ENCODE measurements around the gene COL4A2.

Gene COL4A2

DNA sequence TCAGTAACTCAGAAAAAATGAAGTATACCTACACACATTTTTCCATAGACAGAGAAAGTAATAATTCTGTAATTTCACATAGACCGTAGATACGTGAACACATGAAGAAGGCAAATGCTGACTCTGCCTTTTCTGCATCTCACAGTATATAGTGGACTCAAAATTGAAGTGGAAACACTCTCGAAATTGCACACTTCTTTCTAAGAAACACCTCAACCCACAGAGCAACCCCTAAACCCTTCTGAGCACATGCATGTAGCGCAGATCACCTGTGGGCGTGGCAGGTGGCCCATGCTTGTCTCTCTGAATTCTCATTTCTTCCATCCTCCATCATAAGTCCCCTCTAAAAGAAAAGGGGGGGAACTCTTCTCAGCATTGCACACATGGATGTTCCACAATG is 34.9 kb upstream of the COL4A2 start:
- DNase-seq (ENCODE audit: low read depth in 2 of 3, low spot score in 2 of 3) = no peak

GRCh38 chr13:110272651-110273050 is 34.4 kb upstream of the COL4A2 start:
- no peak for DNase-seq (ENCODE audit: low read depth in 2 of 3, low spot score in 2 of 3)

DNA sequence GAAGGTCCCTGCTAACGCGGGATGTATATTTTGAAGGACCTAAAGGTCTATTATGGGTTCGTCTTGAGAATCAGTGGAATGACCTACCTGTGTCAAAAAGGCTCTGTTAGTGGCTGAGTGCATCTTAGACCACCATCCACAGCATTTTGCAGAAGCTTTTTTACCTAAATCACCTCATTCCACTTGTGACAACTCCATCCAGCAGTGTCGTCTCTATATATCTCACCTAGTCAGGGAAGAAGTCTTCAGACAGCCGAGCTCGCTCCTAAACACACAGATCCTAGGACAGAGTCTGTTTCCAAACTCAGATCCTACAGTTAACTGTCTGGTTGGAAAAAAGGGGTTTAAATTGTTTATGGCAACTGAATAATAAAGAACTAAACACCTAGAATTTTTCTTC is 33.8 kb upstream of the COL4A2 start:
- DNase-seq (ENCODE audit: low read depth in 2 of 3, low spot score in 2 of 3) = no peak

DNA sequence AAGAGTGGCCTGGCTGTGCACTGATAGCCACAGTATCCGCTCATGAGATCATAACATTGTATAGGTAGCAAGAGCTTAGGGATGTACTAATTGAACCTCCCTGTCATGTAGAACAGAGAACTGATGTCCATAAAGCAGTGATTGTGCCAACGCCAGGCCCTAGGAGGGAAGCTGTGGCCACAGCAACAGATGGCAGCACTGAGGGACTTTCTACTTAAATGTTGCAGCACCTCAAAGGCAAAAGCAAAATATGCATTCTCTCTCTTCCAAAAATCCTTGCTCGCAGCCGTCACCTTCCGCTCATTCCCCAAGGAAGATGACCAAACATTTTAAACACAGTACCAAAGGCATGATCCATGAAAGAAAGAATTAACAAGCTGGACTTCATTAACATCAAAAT is 32.4 kb upstream of the COL4A2 start:
- no peak for DNase-seq (ENCODE audit: low read depth in 2 of 3, low spot score in 2 of 3)

- no peak for DNase-seq (ENCODE audit: low read depth in 2 of 3, low spot score in 2 of 3)
Observed at GRCh38 chr13:110275931-110276552, 31.0 kb upstream of the COL4A2 start.

- DNase-seq (ENCODE audit: low read depth in 2 of 3, low spot score in 2 of 3) = no peak
Observed at GRCh38 chr13:110276553-110276950, 30.5 kb upstream of the COL4A2 start.

DNA sequence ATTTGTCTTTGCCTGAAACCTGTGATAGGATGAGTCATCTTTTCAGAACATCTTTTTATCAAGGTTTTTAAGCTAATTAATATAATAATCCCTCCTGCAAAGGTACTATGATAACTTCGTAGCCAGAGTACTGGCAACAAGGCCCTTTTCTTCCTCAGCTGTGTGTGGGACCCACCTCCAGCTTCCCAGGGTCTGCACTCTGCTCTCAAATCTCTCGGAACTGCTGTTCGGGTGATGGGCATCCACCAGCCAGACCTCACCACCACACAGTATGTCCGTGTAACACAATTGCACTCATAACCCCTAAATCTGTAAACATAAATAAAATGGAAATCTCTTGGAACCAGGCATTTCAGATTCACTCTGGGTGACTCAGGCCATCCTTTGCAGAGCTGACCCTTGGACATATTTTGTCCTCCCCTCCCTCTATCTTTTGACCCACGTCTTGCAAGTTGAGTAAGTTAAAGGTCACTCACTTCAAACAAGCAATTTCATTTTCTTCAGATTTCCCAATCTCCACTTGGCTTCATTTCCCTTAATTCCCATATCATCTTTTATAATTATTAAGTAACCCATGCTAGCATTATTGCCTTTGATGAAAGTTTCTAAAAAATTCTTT is 29.6 kb upstream of the COL4A2 start:
- DNase-seq (ENCODE audit: low read depth in 2 of 3, low spot score in 2 of 3) = no peak

DNA sequence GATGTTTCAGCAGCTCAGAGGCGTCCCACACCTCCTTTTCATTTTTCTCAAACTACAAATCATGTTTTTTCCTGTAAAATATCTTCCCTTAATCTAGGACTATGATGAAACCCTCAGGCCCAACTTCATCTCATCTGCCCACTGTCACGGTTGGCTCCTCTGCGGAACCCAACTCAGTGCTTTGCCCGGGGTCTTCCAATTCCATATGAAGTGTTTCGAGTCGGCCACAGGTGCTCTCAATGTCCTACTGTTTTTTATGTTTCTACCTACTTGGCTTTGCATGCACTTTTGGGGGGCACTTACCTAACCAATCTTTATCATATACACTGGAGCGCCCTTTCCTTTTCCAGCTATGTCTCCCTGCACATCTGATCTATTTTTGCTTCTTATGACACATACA is 28.2 kb upstream of the COL4A2 start:
- no peak for DNase-seq (ENCODE audit: low read depth in 2 of 3, low spot score in 2 of 3)

- DNase-seq (ENCODE audit: low read depth in 2 of 3, low spot score in 2 of 3) = no peak
Observed at GRCh38 chr13:110279684-110280083, 27.4 kb upstream of the COL4A2 start.

- DNase-seq (ENCODE audit: low read depth in 2 of 3, low spot score in 2 of 3) = no peak
Observed at GRCh38 chr13:110280231-110280813, 26.8 kb upstream of the COL4A2 start.

DNA sequence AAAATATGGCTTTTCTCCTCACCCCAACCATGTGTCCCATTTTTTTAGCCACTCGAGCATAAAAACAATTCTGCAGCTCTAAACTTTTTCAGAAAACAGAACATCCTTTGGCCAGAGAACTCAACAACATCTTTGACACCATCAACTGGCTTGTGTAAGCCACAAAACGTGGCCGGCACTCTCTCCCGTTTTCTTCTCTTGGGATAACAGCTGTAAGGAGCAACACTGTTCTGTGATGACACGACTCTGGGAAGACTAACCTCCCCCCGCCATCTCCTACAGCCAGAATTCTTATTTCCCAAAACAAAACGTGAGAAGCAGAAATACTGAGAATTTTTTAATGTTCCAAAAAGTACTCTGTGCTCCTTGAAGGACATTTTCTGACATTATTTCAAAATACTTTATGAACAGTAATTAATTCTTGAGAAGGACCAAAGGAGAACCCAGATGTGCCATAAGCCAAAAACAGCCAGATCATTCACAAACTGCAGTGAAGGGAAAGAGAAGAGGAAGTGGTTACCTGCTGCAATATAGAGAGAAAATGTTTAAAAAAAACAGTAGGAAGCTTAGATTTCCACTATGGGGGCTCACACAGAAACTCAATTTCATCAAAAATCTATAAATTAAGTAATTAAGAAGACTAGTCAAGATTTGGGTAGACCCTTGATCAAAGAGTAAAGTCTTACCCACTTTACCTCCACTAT is 25.9 kb upstream of the COL4A2 start:
- DNase-seq (ENCODE audit: low read depth in 2 of 3, low spot score in 2 of 3) = no peak

DNA sequence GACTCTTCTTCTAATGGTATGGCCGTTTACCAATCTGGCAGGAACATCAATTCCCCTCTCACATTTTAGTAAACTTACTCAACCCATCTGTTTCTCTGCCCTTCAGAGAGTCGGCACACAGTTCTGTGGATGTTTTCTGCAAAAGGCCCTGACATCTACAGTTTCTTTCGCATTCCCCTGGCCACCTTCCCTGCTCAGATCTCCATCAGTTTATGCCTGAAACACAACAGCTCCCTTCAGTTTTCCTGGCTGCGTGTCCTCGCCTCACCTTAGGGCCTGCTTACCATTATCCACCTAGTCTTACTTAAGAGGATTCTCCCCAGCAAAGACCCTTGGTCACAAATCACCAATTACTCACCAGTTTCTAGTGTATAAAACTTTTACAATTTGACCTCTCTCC is 25.3 kb upstream of the COL4A2 start:
- no peak for DNase-seq (ENCODE audit: low read depth in 2 of 3, low spot score in 2 of 3)

GRCh38 chr13:110282316-110282841 is 24.7 kb upstream of the COL4A2 start:
- no peak for DNase-seq (ENCODE audit: low read depth in 2 of 3, low spot score in 2 of 3)

DNA sequence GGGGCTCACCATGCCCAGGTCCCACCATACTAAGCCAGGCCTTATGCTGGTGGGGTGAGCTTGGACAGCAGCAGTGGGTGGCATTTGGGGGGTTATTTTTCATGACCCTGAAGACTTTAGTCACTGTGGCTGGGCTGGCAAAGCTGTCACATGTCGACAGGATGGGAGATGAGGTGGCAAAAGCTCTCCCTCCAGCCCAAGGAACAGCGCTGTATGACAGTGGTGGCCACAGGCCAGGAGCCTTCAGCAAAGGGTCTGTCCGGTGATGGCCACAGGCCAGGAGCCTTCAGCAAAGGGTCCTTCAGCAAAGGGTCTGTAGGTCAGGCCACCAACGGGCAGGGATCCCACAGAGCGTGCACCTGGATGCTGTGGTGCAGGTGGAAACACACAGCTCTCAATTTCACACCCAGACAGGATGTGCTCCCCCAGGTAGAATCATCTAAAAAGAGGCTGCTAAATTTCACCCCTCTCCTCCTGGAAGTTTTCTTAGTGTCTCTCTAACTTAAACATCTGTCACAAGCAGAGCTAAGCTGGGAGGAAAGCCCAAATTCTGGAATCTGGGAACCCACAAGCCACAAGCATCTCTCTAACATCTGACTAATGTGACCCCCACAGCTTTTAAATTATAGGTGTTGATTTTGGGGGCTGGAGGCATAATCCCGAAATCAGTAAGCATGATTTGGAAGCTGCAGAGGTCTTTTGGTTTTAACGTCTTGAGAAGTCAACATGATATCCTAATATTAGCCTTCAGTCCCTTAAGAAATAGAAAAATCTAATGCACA is 23.2 kb upstream of the COL4A2 start:
- no peak for DNase-seq (ENCODE audit: low read depth in 2 of 3, low spot score in 2 of 3)

DNA sequence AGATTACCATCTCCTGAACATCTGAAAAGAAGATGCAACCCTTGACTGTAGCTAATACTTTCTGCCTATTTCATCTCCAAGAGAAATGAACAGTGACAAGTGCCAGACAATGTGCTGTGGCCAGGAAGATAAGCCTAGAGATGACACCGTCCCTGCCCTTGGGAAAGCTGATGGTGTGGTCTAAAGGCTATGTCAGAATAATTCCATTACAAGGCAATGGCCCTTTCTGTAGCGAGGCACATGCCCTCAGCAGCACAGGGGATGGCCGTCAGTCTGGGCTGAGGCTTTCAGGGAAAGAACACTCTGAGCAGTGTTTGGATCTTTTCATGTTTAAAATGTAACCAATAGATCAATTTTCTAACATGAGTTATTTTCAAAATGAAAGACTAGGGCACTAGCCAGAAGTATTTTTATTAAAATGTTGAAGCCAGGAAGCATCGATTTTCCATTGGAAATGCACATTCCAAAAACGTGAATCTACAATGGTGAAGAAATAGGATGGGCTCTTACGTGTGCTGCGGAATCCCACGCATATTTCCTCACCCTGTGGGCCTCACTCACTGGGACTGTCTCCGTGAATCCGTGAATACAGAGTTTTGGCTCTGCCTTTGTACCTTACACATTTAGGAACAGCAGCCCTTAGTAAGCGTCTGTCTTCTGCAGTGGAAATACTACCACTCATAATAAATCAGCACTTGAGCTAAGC is 22.2 kb upstream of the COL4A2 start:
- DNase-seq (ENCODE audit: low read depth in 2 of 3, low spot score in 2 of 3) = no peak

DNA sequence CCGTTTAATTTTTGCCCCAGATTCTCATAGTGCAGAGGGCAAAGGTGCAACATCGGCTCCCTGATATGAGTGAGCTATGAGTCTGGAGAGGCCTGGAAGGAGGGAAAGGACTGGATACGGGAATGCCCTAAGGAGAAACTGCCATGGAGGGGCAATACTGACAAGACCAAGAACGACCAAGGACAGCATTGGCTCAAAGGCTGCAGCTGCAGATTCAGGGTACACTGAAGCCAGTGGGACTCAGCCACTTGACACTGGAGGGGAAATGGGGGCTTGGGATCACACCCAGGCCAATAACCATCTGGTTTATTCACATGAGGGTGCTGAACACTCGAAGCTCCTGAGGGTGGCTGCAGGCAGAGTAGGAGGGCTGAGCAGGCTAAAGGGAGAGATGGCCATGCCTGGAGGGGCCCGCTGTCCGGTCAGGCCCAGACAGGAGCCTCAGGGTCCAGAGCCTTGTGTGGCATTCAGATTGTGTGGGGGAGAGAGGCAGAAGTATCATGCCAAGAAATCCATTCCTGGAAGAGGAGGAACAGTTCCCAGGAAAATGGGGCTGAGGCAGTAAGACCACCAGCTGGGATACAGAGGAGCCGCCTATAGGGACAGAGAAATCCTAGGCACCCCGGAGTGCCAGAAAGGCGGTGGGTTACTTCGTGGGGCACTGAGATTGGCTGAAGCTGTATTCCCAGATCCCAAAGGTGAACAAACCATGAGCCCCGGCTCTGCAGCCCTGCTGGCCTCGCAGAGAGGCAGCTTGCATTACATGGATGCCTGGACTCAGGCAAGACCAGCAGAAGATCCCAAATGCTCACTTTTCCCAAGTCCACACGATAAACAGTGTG is 20.9 kb upstream of the COL4A2 start:
- DNase-seq (ENCODE audit: low read depth in 2 of 3, low spot score in 2 of 3) = no peak

DNA sequence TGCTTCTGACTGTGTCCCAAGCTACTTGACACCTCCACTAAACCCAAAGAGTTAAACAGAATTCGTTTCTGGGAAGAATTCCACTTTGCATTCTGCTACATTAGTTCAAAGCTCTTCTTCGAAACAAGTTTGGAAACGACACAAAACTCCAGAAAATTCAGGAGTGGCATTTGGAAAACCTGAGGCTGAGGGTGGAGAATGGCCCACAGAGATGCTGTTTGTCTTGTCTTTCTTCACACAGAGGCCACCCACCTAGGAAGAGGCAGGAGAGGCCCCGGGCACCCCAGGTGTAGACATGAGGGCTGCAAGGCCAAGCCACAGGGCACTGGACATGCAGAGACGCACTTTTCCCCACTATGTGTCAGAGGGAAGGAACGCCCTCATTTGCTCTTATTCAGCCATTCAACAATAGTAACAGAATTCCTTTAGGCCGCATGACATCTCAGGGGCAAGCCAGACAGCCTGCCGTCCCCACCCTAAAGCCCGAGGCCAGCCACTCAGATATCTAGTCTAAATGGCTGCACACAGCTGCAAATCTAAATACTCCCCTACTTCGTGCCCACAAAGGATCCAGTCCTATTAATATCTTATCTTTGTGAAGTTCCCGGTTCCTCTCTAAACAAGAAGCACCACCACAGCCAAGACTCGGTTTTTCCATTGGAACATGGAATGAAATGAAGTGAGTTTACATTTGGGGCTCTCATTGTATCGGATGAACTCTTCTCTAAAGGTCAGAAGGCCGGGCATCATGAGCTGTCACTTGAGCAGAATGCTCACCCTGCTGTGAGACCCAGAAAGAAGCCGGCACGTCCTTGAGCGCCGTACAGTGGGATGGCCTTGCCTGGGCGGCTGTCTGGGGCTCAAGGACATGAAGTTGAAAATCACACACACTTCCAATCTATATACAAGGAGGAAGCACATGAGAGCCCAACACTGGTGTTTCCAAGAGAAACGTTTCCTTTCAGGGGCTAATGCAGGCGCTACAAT is 20.0 kb upstream of the COL4A2 start:
- DNase-seq (ENCODE audit: low read depth in 2 of 3, low spot score in 2 of 3) = no peak

- no peak for DNase-seq (ENCODE audit: low read depth in 2 of 3, low spot score in 2 of 3)
Observed at GRCh38 chr13:110289174-110289573, 17.9 kb upstream of the COL4A2 start.

DNA sequence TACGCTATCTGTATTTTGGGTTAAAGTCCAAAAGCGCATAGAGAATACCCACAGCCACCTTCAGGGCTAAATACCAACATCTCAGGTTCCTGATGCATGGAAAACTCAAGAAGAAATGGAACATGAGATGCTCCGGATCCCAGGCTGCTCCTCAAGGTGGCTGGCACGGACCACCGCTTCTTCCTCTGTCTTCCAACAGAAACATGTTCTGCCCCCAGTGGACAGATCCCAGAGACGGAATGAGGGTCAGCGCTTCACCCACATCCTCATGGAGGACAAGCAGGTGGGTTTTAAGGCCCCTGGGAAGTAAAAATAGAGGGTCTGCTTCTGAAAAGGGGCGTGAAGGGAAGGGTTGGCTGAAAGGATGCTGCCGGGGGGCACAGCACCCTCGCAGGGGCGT is 17.4 kb upstream of the COL4A2 start:
- no peak for DNase-seq (ENCODE audit: low read depth in 2 of 3, low spot score in 2 of 3)
